Renal cortical epithelial cell (primary cell): ENCODE measurements around the gene HLA-DOA. TPM values are rescaled to one million over a fixed set of nuclear protein-coding genes. Genes with fewer than 3 reads are reported as not detected.
A peak's percentile ranks its signal among the peaks of the same experiment; 100 is the strongest.

ENCODE experiments used
- DNase-seq: peaks from one replicate; pipeline ENCODE4 v3.0.0-alpha.2; 2011; ENCODE audit warnings: low read depth
- total RNA-seq: library from RNA; depleted of rRNA; stranded (reverse); fragments of >200 nt; gene quantifications from 2 replicates; pipeline ENCODE4 v1.2.3, GENCODE V29; 2014

HLA-DOA gene
- 0.55 and 1.6 TPM in 2 replicates for total RNA-seq

DNA sequence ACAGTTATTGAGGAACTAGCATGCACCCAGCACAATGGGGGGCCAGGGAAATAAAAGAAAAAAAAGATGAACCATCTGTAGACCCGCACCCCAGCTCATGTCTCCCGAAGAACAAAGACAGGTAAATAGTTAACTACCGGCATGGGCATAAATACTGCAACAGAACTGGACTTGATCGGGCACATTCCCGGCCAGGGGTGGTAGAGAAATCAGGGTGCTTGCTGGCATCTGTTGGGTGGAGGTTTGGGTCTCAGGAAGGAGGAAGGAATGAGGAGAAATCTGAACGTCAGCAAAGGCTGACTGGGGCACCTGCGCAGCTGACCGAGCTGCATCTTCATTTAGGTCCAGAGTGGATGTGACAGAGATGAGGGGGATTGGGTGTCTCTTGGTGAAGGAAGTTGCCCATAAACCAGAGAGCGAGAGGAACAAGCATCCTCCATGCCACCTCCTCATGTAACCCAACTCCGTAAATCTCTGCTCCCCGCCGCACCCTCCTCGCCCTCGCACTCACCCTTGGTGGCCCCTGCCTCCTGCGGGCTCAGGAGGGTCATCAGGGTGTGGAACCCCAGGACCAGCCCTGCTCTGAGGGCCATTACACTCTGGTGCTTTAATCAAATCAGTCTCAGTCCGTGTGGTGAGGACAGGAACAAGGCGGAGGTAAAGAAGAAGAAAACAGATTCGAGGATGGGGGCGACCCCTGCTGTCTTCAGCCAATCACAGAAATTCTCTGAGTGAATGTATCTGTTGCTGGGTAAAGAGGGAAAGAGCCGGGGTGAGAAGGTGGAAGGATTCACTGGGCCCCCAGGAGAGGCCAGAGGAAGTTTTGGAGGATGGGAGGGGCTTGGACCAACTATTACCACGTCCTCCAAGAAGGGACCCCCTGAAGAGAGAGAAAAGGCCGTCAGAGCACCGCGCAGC is at the start of gene HLA-DOA:
HLA-DOA (minus strand) TSS at position 648 of the 918 bp plus-strand sequence.
- DNase-seq: peak; percentile 18

DNA sequence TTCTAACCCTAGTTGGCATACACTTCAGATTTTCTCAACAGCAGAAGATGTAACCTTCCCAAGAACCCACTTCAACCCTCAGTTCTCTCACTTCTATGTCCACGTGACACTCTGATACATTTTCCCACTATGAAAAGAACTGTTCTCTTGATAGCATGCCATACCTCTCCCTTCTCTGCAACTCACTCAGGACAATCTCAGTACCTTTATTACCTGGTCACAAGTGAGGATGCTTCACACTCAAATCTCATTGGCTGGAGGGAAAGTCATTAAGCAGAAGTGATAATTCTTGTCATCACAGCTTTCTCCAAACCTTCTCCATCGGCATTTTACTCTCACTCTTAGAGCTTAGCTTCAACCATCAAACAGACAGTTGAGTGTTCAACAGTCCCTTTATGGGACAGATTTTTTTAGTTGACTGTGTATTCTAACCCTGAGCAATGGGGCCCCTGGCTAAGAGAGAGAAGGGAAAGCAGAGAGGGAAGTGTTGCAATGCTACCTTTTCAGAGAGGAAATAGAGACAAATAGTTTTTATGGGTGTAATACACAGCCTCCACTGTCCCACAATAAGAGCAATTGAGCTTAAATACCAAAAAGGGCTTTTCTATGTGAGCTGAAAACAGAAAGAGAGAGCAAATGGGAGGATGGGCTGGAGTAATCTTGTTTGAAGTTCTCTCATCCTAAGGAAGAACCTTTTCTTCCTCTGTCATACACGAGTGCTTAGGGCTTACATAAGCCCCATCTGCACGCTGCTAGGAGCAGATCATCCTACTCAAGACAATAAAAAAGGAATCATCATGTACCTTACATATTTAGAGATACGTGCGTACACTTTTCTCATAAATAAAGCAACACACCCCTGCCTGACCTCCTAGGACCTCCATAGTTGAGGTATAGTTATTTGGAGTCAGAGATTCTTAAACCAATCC is 48.1 kb upstream of the HLA-DOA start:
- DNase-seq: no peak

- no peak for DNase-seq
These were observed 43.8 kb upstream of the HLA-DOA start for GRCh38 chr6:33053230-33053629.

- DNase-seq: no peak
These were observed 43.2 kb upstream of the HLA-DOA start for GRCh38 chr6:33052627-33053026.

DNA sequence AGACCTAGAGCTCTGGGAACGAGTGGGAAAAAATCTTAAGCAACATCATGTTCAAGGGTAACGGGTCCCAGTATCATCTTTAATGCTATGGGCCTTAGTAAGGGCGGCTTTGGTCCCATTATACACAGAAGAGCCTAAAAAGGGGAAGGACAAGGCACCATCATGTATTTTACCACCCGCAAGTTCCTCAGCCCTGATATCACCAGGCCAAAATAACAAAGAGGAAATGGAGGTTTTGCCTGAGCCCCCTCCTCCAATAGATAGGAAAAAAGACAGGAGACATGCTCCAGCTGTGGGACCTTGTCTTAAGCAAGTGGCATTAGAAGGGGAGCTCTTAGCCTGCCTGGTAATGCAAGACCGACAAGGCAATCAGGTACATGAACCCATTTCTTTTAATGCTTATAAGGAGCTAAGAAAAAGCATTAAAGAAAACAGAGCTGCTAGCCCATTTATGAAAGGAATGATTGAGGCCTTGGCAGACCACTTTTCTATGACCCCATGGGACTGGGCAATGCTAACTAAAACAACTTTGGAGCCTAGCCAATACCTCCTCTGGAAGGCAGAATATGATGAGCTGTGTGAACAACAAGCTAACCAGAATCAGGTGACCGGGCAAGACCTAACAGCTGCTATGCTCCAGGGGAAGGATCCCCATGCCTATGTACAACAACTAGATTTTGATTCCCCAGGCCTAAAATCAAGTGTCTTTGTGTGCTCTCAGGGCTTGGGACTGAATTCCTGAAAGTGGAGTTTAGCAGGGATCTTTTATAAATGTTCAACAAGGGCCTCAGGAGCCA is 40.8 kb upstream of the HLA-DOA start:
- DNase-seq: no peak

- DNase-seq: no peak
These were observed 40.1 kb upstream of the HLA-DOA start for GRCh38 chr6:33049323-33050013.

GRCh38 chr6:33040157-33040556 is 30.8 kb upstream of the HLA-DOA start:
- DNase-seq: no peak

DNA sequence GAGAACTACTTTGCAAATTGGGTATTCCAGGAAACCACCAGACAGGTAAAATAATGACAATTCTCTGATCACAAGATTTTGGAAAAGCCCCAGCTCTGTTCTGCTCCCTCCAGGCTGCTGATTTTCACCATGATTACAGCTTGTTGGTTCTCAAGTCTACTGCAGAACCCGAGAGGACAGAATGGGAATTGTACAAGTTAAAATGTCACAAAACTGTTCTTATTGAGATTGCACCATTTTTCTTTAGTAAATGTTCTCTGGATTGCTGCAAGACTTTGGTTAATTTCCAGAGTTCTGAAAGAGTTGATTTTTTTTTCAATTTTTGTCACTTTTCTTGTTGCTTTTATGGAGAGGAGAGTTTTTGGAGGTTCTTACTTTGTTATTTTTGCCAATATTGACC is 27.1 kb upstream of the HLA-DOA start:
- no peak for DNase-seq

- no peak for DNase-seq
These were observed 25.2 kb upstream of the HLA-DOA start for GRCh38 chr6:33034554-33034953.

GRCh38 chr6:33030245-33030644 is 20.9 kb upstream of the HLA-DOA start:
- DNase-seq: no peak

- peak; percentile 23 for DNase-seq
These were observed 20.2 kb upstream of the HLA-DOA start for GRCh38 chr6:33029328-33030184.

GRCh38 chr6:33028220-33028849 is 18.9 kb upstream of the HLA-DOA start:
- DNase-seq: no peak

DNA sequence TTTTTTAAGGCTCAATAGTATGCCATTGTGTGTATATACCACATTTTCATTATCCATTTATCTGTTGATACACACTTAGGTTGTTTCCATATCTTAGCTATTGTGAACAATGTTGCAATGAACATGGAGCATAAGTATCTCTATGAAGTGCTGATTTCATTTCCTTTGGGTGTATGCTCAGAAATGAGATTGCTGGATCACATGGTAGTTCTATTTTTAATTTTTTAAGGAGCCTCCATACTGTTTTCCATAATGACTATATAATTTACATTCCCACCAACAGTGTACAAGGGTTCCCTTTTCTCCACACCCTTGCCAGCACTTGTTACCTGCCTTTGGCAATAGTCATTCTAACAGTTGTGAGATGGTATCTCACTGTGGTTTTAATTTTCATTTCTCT is 15.1 kb upstream of the HLA-DOA start:
- no peak for DNase-seq

GRCh38 chr6:33023536-33023935 is 14.1 kb upstream of the HLA-DOA start:
- DNase-seq: no peak

GRCh38 chr6:33021917-33022316 is 12.5 kb upstream of the HLA-DOA start:
- DNase-seq: no peak

- DNase-seq: no peak
These were observed 10.0 kb upstream of the HLA-DOA start for GRCh38 chr6:33019372-33019771.

DNA sequence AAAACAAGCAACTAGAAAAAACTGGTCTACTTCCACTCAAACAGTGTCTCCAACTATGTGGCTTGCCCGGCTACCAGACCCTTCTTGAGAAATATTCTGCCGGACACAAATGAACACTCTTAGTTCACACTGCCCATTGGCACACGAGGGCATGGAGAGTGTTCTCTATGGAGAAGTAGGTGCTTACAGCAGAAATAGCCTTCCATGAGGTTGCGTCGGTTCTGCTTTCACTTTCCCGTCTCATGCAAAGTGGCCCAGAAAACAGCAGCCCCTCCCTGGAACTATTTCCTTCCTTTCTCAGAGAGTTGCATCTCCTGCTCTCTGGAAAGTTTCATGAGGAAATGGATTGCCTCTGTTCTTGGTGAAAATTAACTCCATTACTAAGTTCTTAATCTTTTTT is 9.5 kb upstream of the HLA-DOA start:
- peak; percentile 70 for DNase-seq

GRCh38 chr6:33018418-33018817 is 9.0 kb upstream of the HLA-DOA start:
- no peak for DNase-seq

DNA sequence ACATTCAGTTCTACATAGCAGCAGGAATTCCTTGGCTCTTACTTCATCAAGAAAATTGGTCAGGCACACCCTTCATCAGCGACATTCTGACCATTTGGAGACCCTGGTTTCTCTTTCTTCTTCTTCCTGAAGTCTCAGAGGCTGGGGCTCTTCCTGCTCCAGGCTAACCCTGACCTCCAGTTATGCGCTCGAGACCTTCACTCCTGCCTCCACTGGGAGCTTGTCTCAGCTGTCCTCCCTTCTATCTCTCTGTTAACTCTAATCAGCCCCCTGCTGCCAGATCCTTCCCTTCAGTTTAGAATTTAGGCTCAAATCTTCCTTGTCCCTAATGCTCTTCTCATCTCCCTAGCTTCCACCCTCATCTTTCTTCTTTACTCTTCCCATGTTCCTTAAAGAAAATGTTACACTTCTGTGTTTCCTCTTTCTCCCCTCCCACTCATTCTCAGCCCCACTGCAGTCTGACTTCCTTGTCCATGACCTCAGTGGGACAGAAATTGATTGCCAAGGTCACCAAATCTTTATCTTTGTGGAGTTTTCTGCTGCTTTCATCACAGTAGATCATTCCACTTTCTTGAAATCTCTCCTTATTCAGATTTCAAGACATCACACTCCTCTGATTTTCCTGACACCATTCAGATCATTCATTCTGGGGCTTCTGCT is 8.4 kb upstream of the HLA-DOA start:
- no peak for DNase-seq
